Large intestine (tissue), 3 donors: ENCODE measurements around the gene DCXR. TPM values are rescaled to one million over a fixed set of nuclear protein-coding genes. Genes with fewer than 3 reads are reported as not detected.

Experiments used
- DNase-seq, 2 donors: peaks; one replicate each; pipeline versions ENCODE4 v3.0.0 to v3.0.0-alpha.2; 2013
- H3K27ac ChIP-seq: one replicate; pipeline ENCODE4 v1.5.1; 2013; ENCODE audit warnings: low read length
- H3K27me3 ChIP-seq: 2 replicates; pipeline ENCODE4 v1.6.1; 2013; ENCODE audit warnings: low read length; ENCODE audit not compliant: control insufficient read depth, insufficient read depth
- H3K36me3 ChIP-seq: 2 replicates; pipeline ENCODE4 v1.6.1; 2013; ENCODE audit warnings: low read length; ENCODE audit not compliant: control insufficient read depth, insufficient read depth
- H3K4me1 ChIP-seq: one replicate; pipeline ENCODE4 v1.6.1; 2013; ENCODE audit warnings: low read length; ENCODE audit not compliant: control insufficient read depth, insufficient read depth
- H3K4me3 ChIP-seq: one replicate; pipeline ENCODE4 v1.5.1; 2013; ENCODE audit warnings: low read length
- H3K9me3 ChIP-seq: one replicate; pipeline ENCODE4 v1.6.1; 2013; ENCODE audit warnings: mild to moderate bottlenecking, low read depth, low read length, moderate library complexity; ENCODE audit not compliant: control insufficient read depth
- WGBS: methylation state at CpG from one replicate; pipeline ENCODE4 v1.1.5; 2013; ENCODE audit warnings: low lambda C conversion rate; ENCODE audit not compliant: insufficient coverage; 5-methylcytosine and 5-hydroxymethylcytosine counted together
- polyA plus RNA-seq: library from polyadenylated mRNA; unstranded; fragments of 120-200 nt; gene quantifications from one replicate; pipeline ENCODE4 v1.2.1, GENCODE V29; 2013

Gene DCXR
- polyA plus RNA-seq, 1 donor, result 44.1 TPM

GRCh38 chr17:82037889-82038195 is 345 bp upstream of the DCXR start:
- H3K36me3 ChIP-seq, result peaks cover 4% of the 10 kb centered on the region
- no peaks in the 10 kb centered on the region for H3K9me3 ChIP-seq
- H3K4me3 ChIP-seq, result peak overlapping the region; percentile 31
- no CpG with 5 or more reads among the region's 10 CpGs for WGBS
- H3K27ac ChIP-seq, result peak overlapping the region; percentile 95
- H3K4me1 ChIP-seq, result peaks cover 17% of the 10 kb centered on the region
- H3K27me3 ChIP-seq, result no peaks in the 10 kb centered on the region
- DNase-seq, result no peak

- peak overlapping the region; percentile 79 for H3K4me3 ChIP-seq
- no CpG with 5 or more reads among the region's 23 CpGs for WGBS
- H3K27ac ChIP-seq, result peak overlapping the region; percentile 95
- DNase-seq, result no peak
- H3K27me3 ChIP-seq, result peaks cover 6% of the 10 kb centered on the region
- H3K4me1 ChIP-seq, result peaks cover 23% of the 10 kb centered on the region
- peaks cover 4% of the 10 kb centered on the region for H3K36me3 ChIP-seq
- H3K9me3 ChIP-seq, result peaks cover 3% of the 10 kb centered on the region
Observed at GRCh38 chr17:82036634-82037091, 834 bp downstream of the DCXR start.

GRCh38 chr17:82035956-82036633 is 1.4 kb downstream of the DCXR start:
- no CpG with 5 or more reads among the region's 20 CpGs for WGBS
- H3K36me3 ChIP-seq, result peaks cover 4% of the 10 kb centered on the region
- no peak overlapping the region for H3K27ac ChIP-seq
- peaks cover 6% of the 10 kb centered on the region for H3K27me3 ChIP-seq
- H3K9me3 ChIP-seq, result peaks cover 3% of the 10 kb centered on the region
- peaks cover 23% of the 10 kb centered on the region for H3K4me1 ChIP-seq
- peak overlapping the region; percentile 79 for H3K4me3 ChIP-seq
- no peak for DNase-seq

GRCh38 chr17:82035488-82035887 is 2.0 kb downstream of the DCXR start:
- no peak overlapping the region for H3K27ac ChIP-seq
- H3K9me3 ChIP-seq, result peaks cover 3% of the 10 kb centered on the region
- H3K27me3 ChIP-seq, result peaks cover 6% of the 10 kb centered on the region
- no CpG with 5 or more reads among the region's 8 CpGs for WGBS
- peaks cover 27% of the 10 kb centered on the region for H3K4me1 ChIP-seq
- no peak for DNase-seq
- no peak overlapping the region for H3K4me3 ChIP-seq
- H3K36me3 ChIP-seq, result peaks cover 4% of the 10 kb centered on the region

DNA sequence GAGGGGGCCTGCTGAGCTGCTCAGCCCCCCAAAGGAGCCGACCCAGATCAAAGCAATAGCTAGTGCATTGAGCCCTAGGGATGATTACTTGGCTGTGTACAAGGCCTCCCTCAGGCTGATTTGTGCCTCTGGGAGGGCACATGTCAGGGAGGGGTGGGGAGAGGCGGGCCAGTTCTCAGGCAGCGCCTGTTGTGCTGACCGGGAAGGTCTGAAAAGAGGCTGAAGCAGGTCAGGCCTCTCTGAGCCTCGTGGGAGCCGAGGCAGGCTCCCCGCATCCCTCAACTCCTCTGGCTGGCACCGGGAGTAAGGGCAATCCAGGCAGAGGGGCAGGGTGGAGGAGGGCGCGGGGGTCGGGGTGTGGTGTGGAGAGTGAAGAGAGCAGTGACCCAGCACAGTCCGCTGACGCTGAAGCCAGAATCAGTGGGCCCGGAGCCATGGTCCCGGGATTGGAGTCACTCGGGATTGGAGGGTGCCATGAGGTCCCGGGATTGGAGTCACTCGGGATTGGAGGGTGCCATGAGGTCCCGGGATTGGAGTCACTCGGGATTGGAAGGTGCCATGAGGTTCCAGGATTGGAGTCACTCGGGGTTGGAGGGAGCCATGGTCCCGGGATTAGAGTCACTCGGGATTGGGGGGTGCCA is 3.0 kb downstream of the DCXR start:
- H3K9me3 ChIP-seq, result peaks cover 3% of the 10 kb centered on the region
- 87% methylated on average over 3 of the region's 23 CpGs for WGBS
- peaks cover 27% of the 10 kb centered on the region for H3K4me1 ChIP-seq
- peaks cover 4% of the 10 kb centered on the region for H3K36me3 ChIP-seq
- H3K27ac ChIP-seq, result no peak overlapping the region
- no peak overlapping the region for H3K4me3 ChIP-seq
- no peak for DNase-seq
- peaks cover 6% of the 10 kb centered on the region for H3K27me3 ChIP-seq

DNA sequence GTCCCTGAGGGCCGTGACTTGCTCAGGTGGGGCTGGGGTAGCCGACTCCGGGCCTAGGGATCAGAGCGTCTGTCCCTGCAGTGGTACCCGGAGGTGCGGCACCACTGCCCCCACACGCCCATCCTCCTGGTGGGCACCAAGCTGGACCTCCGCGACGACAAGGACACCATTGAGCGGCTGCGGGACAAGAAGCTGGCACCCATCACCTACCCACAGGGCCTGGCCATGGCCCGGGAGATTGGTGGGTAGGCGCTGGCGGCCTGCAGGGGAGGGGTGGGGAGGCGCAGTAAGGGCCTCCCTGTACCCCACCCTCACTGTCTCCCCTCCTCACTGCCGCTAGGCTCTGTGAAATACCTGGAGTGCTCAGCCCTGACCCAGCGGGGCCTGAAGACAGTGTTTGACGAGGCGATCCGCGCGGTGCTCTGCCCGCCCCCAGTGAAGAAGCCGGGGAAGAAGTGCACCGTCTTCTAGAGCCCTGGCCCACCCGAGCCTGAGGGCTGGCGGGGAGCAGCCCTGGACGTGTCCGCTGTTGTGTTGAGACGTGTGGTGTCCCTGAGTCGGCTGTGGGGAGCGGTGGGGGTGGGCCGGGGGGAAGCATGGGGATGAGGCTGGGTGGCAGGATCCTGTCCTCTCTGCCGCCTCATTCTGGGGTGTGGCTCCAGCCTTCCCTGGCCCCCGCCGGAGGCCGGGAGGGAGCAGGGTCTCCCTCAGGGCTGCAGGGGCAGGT is 4.0 kb downstream of the DCXR start:
- no peak for DNase-seq
- H3K36me3 ChIP-seq, result peaks cover 11% of the 10 kb centered on the region
- H3K4me3 ChIP-seq, result no peak overlapping the region
- peaks cover 6% of the 10 kb centered on the region for H3K27me3 ChIP-seq
- H3K27ac ChIP-seq, result no peak overlapping the region
- WGBS, result no CpG with 5 or more reads among the region's 38 CpGs
- H3K4me1 ChIP-seq, result peaks cover 27% of the 10 kb centered on the region
- peaks cover 3% of the 10 kb centered on the region for H3K9me3 ChIP-seq

DNA sequence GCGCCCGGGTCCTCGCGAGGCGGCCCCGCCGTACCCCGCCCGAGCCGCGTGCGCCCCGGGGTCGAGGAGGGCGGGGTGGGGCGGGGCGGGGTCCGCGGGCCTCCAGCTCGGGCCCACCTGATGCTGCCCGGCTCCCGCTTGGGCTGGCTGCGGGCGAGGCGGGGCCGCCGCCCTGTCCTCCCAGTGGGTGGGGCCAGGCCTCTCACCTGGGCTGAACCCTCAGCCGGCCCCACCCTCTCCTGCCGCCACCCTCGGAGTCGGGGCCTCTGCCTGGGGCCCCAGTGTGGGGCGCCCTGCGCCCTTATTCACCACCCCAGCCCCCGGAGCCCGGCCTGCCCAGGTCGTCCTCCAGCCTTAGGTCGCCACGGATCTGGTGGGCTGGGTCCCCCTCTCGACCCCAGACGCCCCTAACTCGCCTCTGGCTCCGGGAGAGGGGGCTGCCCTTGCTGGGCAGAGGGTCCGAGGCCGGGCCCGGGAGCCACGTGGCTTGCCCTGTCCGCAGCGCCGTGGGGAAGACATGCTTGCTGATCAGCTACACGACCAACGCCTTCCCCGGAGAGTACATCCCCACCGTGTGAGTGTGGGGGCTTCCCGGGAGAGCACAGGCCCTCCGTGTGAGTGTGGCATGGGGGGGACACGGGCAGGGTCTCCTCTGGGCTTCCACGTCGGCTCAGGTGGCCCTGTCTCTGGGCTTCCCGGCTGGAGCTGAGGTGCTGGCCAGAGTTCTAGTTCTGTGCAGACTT is 5.4 kb downstream of the DCXR start:
- WGBS, result no CpG with 5 or more reads among the region's 59 CpGs
- peak in 1 of 2 donors; percentile 67 for DNase-seq
- peak overlapping the region; percentile 32 for H3K4me3 ChIP-seq
- H3K9me3 ChIP-seq, result peaks cover 3% of the 10 kb centered on the region
- H3K27me3 ChIP-seq, result peaks cover 6% of the 10 kb centered on the region
- H3K27ac ChIP-seq, result no peak overlapping the region
- peaks cover 22% of the 10 kb centered on the region for H3K4me1 ChIP-seq
- H3K36me3 ChIP-seq, result peaks cover 21% of the 10 kb centered on the region

DNA sequence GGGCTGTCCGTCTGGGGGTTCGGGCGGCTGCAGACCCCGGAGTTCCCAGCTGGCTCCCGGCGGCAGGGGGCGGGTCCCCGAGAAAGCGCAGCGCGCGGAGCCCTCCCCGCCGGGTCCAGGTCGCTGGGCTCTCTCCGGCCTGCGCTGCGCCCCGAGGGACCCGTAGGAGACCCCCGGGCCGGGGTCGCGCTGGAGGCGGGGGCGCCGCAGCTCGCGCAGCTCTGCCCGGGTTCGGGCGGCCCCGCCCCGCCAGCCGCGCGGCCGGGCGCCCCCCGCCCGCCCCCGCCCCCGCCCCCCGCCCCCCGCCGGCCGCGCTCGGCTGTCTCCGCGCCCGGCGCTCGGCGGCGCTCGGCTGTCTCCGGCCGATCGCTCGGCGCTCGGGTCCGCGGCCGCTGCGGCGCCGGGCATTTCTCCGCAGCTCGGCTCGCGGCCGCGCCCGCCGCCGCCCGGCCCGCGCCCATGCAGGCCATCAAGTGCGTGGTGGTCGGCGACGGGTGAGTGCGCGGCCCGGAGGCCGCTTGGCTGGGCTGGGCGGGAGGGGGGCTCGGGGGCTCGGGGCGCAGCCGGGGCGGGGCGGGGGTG is 6.1 kb downstream of the DCXR start, which contains the start of gene RAC3:
TSS of gene RAC3 (plus strand) at position 376 of the 582 bp plus-strand sequence. CDS start at position 460, 84 bp downstream.
- Histone ChIP-seq H3K27me3 (peaks cover 6% of the 10 kb centered on the region), H3K27ac (peak within 1 kb of the TSS; percentile 17), H3K4me1 (peaks cover 17% of the 10 kb centered on the region), H3K36me3 (peaks cover 25% of the 10 kb centered on the region), H3K4me3 (peak within 1 kb of the TSS; percentile 49), H3K9me3 (peaks cover 3% of the 10 kb centered on the region)
- WGBS, result no CpG with 5 or more reads among the region's 96 CpGs
- no peak for DNase-seq

DNA sequence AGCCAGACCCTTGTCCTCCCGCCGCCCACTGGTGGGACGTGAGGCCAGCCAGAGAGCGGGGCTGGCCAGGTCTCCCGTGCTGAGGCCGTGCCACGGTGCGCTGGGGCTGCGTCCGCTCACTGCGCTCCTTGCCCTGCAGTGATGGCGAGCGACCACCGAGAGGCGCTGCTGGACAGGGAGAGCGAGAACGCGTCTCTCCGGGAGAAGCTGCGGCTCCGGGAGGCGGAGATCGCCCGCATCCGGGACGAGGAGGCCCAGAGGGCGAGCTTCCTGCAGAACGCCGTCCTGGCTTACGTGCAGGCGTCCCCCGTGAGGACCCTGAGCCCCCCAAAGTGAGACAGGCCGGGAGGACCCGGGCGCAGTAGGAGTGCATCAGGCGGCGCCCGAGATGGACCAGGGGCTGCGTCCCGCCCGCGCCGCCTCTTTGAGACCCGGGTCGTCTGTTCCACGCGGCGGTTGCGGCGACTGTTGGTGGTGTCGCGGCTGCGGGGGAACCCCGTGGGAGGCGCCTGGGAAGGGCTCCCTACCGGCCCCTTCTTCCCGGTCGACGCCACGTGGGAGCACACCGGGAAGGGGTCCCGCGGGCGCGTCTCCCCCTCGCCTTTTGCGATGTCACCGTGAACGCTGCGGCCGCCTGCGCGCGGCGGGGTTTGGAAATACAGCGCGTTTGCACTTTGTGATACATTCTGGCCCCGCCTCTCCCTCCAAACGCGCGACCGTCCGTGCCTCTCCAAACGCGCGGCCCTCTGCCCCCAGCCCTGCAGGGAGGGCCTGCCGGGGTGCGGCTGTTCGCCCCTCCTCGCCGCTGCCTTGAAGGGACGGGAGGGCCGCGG is 6.8 kb downstream of the DCXR start:
- DNase-seq, result peak; percentile 81 to 82
- Histone ChIP-seq H3K9me3 (peaks cover 3% of the 10 kb centered on the region), H3K27ac (peak overlapping the region; percentile 17), H3K27me3 (peaks cover 6% of the 10 kb centered on the region), H3K4me1 (peaks cover 11% of the 10 kb centered on the region), H3K4me3 (peak overlapping the region; percentile 49), H3K36me3 (peaks cover 27% of the 10 kb centered on the region)
- no CpG with 5 or more reads among the region's 94 CpGs for WGBS
